Osteocyte (in vitro differentiated cells): ENCODE data around the gene TCEANC2. TPM values are rescaled to one million over a fixed set of nuclear protein-coding genes. Genes with fewer than 3 reads are reported as not detected.
"Not testable (repeated sequence)": the region's sequence is repeated elsewhere in the genome, so short reads cannot be mapped to it uniquely, and the experiment has no call there.

ENCODE experiments used
- DNase-seq: peaks from one replicate; pipeline ENCODE4 v3.0.0; 2021; ENCODE audit warnings: mixed read lengths; ENCODE audit not compliant: unreplicated experiment; ENCODE audit errors: extremely low spot score
- H3K27ac Mint-ChIP-seq: one replicate; pipeline ENCODE4 v1.8.0; 2021; ENCODE audit warnings: mild to moderate bottlenecking, mixed read lengths; ENCODE audit not compliant: unreplicated experiment
- H3K27me3 Mint-ChIP-seq: one replicate; pipeline ENCODE4 v1.8.0; 2021; ENCODE audit warnings: mixed read lengths; ENCODE audit not compliant: unreplicated experiment
- H3K36me3 Mint-ChIP-seq: one replicate; pipeline ENCODE4 v1.8.0; 2021; ENCODE audit warnings: mixed read lengths; ENCODE audit not compliant: unreplicated experiment
- H3K4me1 Mint-ChIP-seq: one replicate; pipeline ENCODE4 v1.8.0; 2021; ENCODE audit warnings: mixed read lengths; ENCODE audit not compliant: unreplicated experiment
- H3K4me3 Mint-ChIP-seq: one replicate; pipeline ENCODE4 v1.8.0; 2021; ENCODE audit warnings: mild to moderate bottlenecking, moderate library complexity, mixed read lengths; ENCODE audit not compliant: unreplicated experiment
- H3K9me3 Mint-ChIP-seq: one replicate; pipeline ENCODE4 v1.8.0; 2021; ENCODE audit warnings: mixed read lengths; ENCODE audit not compliant: unreplicated experiment
- total RNA-seq: library from RNA; stranded (reverse); gene quantifications from 2 replicates; pipeline ENCODE4 v1.2.1, GENCODE V29; 2021
- TF ChIP-seq, protein P1 (sequence below): fragments of 200-600 bp; sonication (generic); IDR thresholded peaks from 2 replicates; pipeline ENCODE4 v1.5.0; 2021; ENCODE audit warnings: antibody characterized with exemption, mild to moderate bottlenecking, moderate library complexity

The TCEANC2 gene
- total RNA-seq, 1 donor from 2014 or later: 3.9 TPM

DNA sequence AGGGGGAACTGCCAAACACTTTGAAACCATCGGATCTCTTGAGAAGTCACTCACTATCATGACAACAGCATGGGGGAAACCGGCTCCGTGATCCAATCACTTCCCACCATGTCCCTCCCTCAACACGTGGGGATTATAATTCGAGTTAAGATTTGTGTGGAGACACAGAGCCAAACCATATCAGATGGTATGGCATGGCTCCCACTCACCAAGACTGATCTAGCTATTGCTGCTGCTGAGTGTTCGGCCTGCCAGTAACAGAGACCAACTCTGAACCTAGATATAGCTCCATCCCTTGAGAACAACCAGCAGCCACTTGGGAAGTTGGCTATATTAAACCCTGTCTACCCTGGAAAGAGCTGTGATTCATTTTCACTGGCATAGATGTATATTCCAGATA is 50.0 kb downstream of the TCEANC2 start:
- no peaks in the 10 kb centered on the region for H3K27me3 Mint-ChIP-seq
- TF ChIP-seq, protein P1, sequence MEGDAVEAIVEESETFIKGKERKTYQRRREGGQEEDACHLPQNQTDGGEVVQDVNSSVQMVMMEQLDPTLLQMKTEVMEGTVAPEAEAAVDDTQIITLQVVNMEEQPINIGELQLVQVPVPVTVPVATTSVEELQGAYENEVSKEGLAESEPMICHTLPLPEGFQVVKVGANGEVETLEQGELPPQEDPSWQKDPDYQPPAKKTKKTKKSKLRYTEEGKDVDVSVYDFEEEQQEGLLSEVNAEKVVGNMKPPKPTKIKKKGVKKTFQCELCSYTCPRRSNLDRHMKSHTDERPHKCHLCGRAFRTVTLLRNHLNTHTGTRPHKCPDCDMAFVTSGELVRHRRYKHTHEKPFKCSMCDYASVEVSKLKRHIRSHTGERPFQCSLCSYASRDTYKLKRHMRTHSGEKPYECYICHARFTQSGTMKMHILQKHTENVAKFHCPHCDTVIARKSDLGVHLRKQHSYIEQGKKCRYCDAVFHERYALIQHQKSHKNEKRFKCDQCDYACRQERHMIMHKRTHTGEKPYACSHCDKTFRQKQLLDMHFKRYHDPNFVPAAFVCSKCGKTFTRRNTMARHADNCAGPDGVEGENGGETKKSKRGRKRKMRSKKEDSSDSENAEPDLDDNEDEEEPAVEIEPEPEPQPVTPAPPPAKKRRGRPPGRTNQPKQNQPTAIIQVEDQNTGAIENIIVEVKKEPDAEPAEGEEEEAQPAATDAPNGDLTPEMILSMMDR: no peak
- peak; percentile 38 for DNase-seq
- H3K4me3 Mint-ChIP-seq: no peak overlapping the region
- no peaks in the 10 kb centered on the region for H3K4me1 Mint-ChIP-seq
- H3K9me3 Mint-ChIP-seq: no peaks in the 10 kb centered on the region
- no peak overlapping the region for H3K27ac Mint-ChIP-seq
- peaks cover 4% of the 10 kb centered on the region for H3K36me3 Mint-ChIP-seq

DNA sequence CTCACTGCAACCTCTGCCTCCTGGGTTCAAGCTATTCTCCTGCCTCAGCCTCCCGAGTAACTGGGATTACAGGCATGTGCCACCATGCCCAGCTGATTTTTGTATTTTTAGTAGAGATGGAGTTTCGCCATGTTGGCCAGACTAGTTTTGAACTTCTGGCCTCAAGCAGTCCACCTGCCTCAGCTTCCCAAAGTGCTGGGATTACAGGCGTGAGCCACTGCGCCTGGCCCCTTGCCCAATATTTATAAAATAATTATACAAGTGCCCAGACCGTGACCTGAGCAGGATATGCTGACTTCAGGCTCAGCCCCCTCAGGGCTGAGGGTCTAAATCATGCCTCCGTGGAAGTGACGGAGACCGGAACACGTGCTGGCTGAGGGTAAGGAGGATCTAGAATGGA is 51.2 kb downstream of the TCEANC2 start:
- DNase-seq: peak; percentile 59
- not testable (repeated sequence) for H3K27me3 Mint-ChIP-seq, H3K27ac Mint-ChIP-seq, H3K4me3 Mint-ChIP-seq, H3K9me3 Mint-ChIP-seq, H3K36me3 Mint-ChIP-seq, H3K4me1 Mint-ChIP-seq

DNA sequence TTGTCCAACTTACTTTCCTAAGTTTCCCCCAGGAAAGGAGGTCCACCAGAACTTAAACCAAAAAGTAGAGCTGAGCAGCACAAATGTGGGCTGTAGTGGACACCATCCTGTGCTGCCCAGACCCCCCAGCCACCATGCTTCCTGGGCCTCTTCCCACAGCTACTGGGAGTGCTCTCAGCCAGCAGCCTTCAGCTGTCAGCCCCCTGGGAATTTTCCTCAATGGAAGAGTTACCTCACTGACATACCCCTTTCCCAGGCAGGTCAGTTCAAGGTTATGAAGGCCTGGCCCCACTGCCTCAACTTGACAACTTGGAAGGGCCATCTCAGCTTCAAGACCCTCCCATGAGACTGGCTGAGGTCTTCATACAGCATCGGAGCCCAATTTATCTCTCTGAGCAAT is 51.7 kb downstream of the TCEANC2 start:
- Mint-ChIP-seq H3K4me1 (no peaks in the 10 kb centered on the region), H3K4me3 (no peak overlapping the region)
- TF ChIP-seq, protein P1: no peak

GRCh38 chr1:54105736-54106269 is 52.4 kb downstream of the TCEANC2 start:
- TF ChIP-seq, protein P1: no peak
- no peak for DNase-seq
- H3K27me3 Mint-ChIP-seq: no peaks in the 10 kb centered on the region

More for the DNA sequence above, 51.7 kb downstream of the TCEANC2 start:
- Mint-ChIP-seq H3K27ac (no peak overlapping the region), H3K9me3 (no peaks in the 10 kb centered on the region), H3K27me3 (no peaks in the 10 kb centered on the region), H3K36me3 (peaks cover 4% of the 10 kb centered on the region)
- no peak for DNase-seq

DNA sequence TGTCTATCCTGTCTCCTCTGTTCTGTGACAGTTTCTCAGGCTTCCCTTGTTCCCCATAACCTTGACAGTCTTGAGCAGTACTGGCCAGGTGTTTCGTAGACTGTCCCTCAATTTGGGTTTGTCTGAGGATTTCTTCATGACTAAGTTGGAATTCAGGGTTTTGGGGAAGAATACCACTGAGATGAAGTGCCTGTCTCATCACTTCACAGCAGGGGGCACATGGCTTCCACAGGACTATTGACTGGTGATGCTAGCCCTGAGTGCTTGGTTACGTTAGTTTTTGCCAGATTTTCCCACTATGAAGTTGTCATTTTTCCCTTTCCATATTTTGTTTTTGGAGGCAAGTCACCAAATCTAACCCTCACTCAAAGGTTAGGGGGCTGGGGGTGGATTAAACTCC is 53.7 kb downstream of the TCEANC2 start:
- DNase-seq: no peak

More at GRCh38 chr1:54105736-54106269, 52.4 kb downstream of the TCEANC2 start:
- H3K4me1 Mint-ChIP-seq: no peaks in the 10 kb centered on the region
- H3K27ac Mint-ChIP-seq: no peak overlapping the region
- H3K9me3 Mint-ChIP-seq: no peaks in the 10 kb centered on the region
- H3K4me3 Mint-ChIP-seq: no peak overlapping the region
- no peaks in the 10 kb centered on the region for H3K36me3 Mint-ChIP-seq

More for the DNA sequence above, 53.7 kb downstream of the TCEANC2 start:
- H3K4me3 Mint-ChIP-seq: no peak overlapping the region
- no peaks in the 10 kb centered on the region for H3K4me1 Mint-ChIP-seq
- no peak overlapping the region for H3K27ac Mint-ChIP-seq
- no peaks in the 10 kb centered on the region for H3K36me3 Mint-ChIP-seq
- no peaks in the 10 kb centered on the region for H3K9me3 Mint-ChIP-seq
- TF ChIP-seq, protein P1: no peak
- no peaks in the 10 kb centered on the region for H3K27me3 Mint-ChIP-seq
